ENCODE measurements around the gene STRADA.

Gene STRADA

GRCh38 chr17:63741408-63742173 lies at the start of gene STRADA:
Gene STRADA (minus strand): TSS chr17:63741799. CDS start chr17:63728369, 13,430 bp downstream.
- Histone ChIP-seq H3K4me3 (IDR thresholded peaks at IDR 0.05; ENCODE audit: insufficient read depth, low read depth, low read length) (no peak within 1 kb of the TSS), H3K27me3 (ENCODE audit: insufficient read depth, low read depth) (no peaks in the 10 kb centered on the region), H3K36me3 (ENCODE audit: insufficient read depth) (peaks cover under 1% of the 10 kb centered on the region; the same call in 1 of the 2 replicates), H4K20me1 (ENCODE audit: insufficient read depth) (no peaks in the 10 kb centered on the region), H3K27ac (peak within 1 kb of the TSS; percentile 91), H3K79me2 (ENCODE audit: insufficient read depth, low read depth) (peaks cover 9% of the 10 kb centered on the region; the same call in 1 of the 2 replicates), H2AFZ (ENCODE audit: low read depth) (peak within 1 kb of the TSS; percentile 81), H3K9ac (peak within 1 kb of the TSS; percentile 88), H3K4me2 (peak within 1 kb of the TSS; percentile 88), H3K4me1 (ENCODE audit: low read depth, poor library complexity, severe bottlenecking) (peaks cover 17% of the 10 kb centered on the region)
- no peak for TF ChIP-seq CTCF (conservative IDR thresholded peaks at IDR 0.05; ENCODE audit: low read depth, low read length)

GRCh38 chr17:63790057-63790456 lies 48.5 kb upstream of the STRADA start:
- H2AFZ ChIP-seq (ENCODE audit: low read depth) = no peak overlapping the region
- H4K20me1 ChIP-seq (ENCODE audit: insufficient read depth) = peaks cover 4% of the 10 kb centered on the region
- H3K27me3 ChIP-seq (ENCODE audit: insufficient read depth, low read depth) = no peaks in the 10 kb centered on the region
- no peak overlapping the region for H3K9ac ChIP-seq
- H3K4me2 ChIP-seq = no peak overlapping the region
- H3K4me3 ChIP-seq (IDR thresholded peaks at IDR 0.05; ENCODE audit: insufficient read depth, low read depth, low read length) = no peak overlapping the region
- no peak overlapping the region for H3K27ac ChIP-seq
- peaks cover 78% of the 10 kb centered on the region; the same call in 1 of the 2 replicates for H3K79me2 ChIP-seq (ENCODE audit: insufficient read depth, low read depth)
- H3K4me1 ChIP-seq (ENCODE audit: low read depth, poor library complexity, severe bottlenecking) = peaks cover 5% of the 10 kb centered on the region
- peaks cover 32% of the 10 kb centered on the region; the same call in 1 of the 2 replicates for H3K36me3 ChIP-seq (ENCODE audit: insufficient read depth)
- no peak for TF ChIP-seq CTCF (conservative IDR thresholded peaks at IDR 0.05; ENCODE audit: low read depth, low read length)

GRCh38 chr17:63786971-63787711 lies 45.5 kb upstream of the STRADA start:
- Histone ChIP-seq H3K9ac (no peak overlapping the region), H3K4me3 (IDR thresholded peaks at IDR 0.05; ENCODE audit: insufficient read depth, low read depth, low read length) (no peak overlapping the region), H3K36me3 (ENCODE audit: insufficient read depth) (peaks cover 20% of the 10 kb centered on the region; the same call in 1 of the 2 replicates), H4K20me1 (ENCODE audit: insufficient read depth) (peaks cover 4% of the 10 kb centered on the region), H2AFZ (ENCODE audit: low read depth) (no peak overlapping the region), H3K4me1 (ENCODE audit: low read depth, poor library complexity, severe bottlenecking) (peaks cover 9% of the 10 kb centered on the region), H3K27me3 (ENCODE audit: insufficient read depth, low read depth) (no peaks in the 10 kb centered on the region), H3K79me2 (ENCODE audit: insufficient read depth, low read depth) (peaks cover 96% of the 10 kb centered on the region), H3K27ac (no peak overlapping the region), H3K4me2 (no peak overlapping the region)
- TF ChIP-seq CTCF (conservative IDR thresholded peaks at IDR 0.05; ENCODE audit: low read depth, low read length) = no peak

GRCh38 chr17:63786117-63786516 lies 44.5 kb upstream of the STRADA start:
- Histone ChIP-seq H3K27ac (no peak overlapping the region), H3K9ac (no peak overlapping the region), H3K79me2 (ENCODE audit: insufficient read depth, low read depth) (peaks cover 95% of the 10 kb centered on the region), H3K27me3 (ENCODE audit: insufficient read depth, low read depth) (no peaks in the 10 kb centered on the region), H4K20me1 (ENCODE audit: insufficient read depth) (peaks cover 4% of the 10 kb centered on the region), H3K4me2 (no peak overlapping the region), H2AFZ (ENCODE audit: low read depth) (no peak overlapping the region), H3K4me1 (ENCODE audit: low read depth, poor library complexity, severe bottlenecking) (peaks cover 9% of the 10 kb centered on the region), H3K4me3 (IDR thresholded peaks at IDR 0.05; ENCODE audit: insufficient read depth, low read depth, low read length) (no peak overlapping the region), H3K36me3 (ENCODE audit: insufficient read depth) (peaks cover 17% of the 10 kb centered on the region; the same call in 1 of the 2 replicates)
- no peak for TF ChIP-seq CTCF (conservative IDR thresholded peaks at IDR 0.05; ENCODE audit: low read depth, low read length)

Measured in KMS-11 (cell line).